ENCODE data around the gene GP1BA.

Gene GP1BA

DNA sequence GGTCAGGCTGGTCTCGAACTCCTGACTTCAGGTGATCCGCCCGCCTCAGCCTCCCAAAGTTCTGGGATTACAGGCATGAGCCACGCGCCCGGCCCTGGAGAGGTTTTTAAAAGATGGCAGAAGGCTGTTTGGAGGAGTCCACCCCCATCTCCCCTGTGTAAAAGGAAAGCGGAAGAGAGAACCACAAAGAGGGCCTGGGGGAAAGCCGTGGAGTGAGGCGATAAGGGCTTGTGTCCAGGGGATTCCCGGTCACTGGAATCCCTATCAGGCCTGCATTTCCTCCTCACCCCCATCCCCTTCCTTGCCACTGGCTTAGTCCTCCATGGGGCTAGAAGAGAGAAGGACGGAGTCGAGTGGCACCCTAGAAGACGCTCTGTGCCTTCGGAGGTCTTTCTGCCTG is at the start of gene GP1BA:
Gene GP1BA (plus strand): TSS at position 315 of the 400 bp plus-strand sequence. CDS start 328 bp downstream, outside the sequence.
- H3K27ac ChIP-seq = no peak within 1 kb of the TSS
- peaks cover 2% of the 10 kb centered on the region for H3K36me3 ChIP-seq (replicated peaks)
- DNase-seq = no peak
- no peaks in the 10 kb centered on the region for H3K27me3 ChIP-seq (replicated peaks)
- no peak within 1 kb of the TSS for H3K4me3 ChIP-seq (ENCODE audit: low read depth, low read length)
- in situ Hi-C loops (cut with HindIII; ENCODE audit: low pct_ligation_motif_present, low sequenced_read_pairs) = no loop called here
- no peak for TF ChIP-seq CTCF (IDR thresholded peaks at IDR 0.05; ENCODE audit: low read depth, low read length, missing control alignments)

- no peak for TF ChIP-seq CTCF (IDR thresholded peaks at IDR 0.05; ENCODE audit: low read depth, low read length, missing control alignments)
- no peak for DNase-seq
- H3K36me3 ChIP-seq (replicated peaks) = peaks cover 45% of the 10 kb centered on the region
- H3K27ac ChIP-seq = no peak overlapping the region
- in situ Hi-C loops (cut with HindIII; ENCODE audit: low pct_ligation_motif_present, low sequenced_read_pairs) = no loop called here
- H3K27me3 ChIP-seq (replicated peaks) = no peaks in the 10 kb centered on the region
- H3K4me3 ChIP-seq (ENCODE audit: low read depth, low read length) = no peak overlapping the region
Measured at GRCh38 chr17:4884489-4884888, 47.6 kb upstream of the GP1BA start.

DNA sequence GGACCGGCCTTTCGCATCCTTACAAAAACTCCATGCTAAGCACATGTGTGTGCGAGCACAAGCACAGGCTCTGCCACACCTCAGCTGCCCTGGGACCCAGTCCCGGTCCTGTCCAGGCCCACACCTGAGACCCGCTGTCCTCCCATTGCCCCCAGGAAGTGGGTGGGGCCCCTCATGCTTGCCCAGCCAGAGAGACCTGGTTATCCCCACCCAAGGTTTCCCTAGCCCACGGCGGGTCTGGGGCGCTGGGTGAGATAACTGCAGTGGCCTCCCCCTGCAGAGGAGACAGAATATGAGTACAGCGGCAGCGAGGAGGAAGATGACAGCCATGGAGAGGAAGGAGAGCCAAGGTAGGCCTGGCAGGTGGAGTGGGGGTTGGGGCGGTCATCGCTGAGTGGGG is 45.2 kb upstream of the GP1BA start:
- in situ Hi-C loops (cut with HindIII; ENCODE audit: low pct_ligation_motif_present, low sequenced_read_pairs) = no loop called here
- H3K36me3 ChIP-seq (replicated peaks) = peaks cover 53% of the 10 kb centered on the region
- no peak overlapping the region for H3K4me3 ChIP-seq (ENCODE audit: low read depth, low read length)
- no peaks in the 10 kb centered on the region for H3K27me3 ChIP-seq (replicated peaks)
- DNase-seq = no peak
- no peak for TF ChIP-seq CTCF (IDR thresholded peaks at IDR 0.05; ENCODE audit: low read depth, low read length, missing control alignments)
- H3K27ac ChIP-seq = no peak overlapping the region

DNA sequence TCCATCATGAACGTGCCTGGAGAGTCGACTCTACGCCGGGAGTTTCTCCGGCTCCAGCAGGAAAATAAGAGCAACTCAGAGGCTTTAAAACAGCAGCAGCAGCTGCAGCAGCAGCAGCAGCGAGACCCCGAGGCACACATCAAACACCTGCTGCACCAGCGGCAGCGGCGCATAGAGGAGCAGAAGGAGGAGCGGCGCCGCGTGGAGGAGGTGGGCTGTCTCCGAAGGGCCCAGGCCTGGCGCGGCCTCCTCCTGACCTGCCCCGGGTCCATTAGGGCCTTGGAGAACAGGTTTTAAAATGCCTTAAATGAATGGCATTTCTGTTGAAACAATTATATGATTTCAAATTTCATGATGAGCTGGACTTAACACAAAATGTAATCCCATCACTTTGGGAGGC is 44.5 kb upstream of the GP1BA start:
- no peak for TF ChIP-seq CTCF (IDR thresholded peaks at IDR 0.05; ENCODE audit: low read depth, low read length, missing control alignments)
- H3K4me3 ChIP-seq (ENCODE audit: low read depth, low read length) = no peak overlapping the region
- H3K27ac ChIP-seq = no peak overlapping the region
- no peak for DNase-seq
- H3K27me3 ChIP-seq (replicated peaks) = no peaks in the 10 kb centered on the region
- H3K36me3 ChIP-seq (replicated peaks) = peaks cover 57% of the 10 kb centered on the region
- in situ Hi-C loops (cut with HindIII; ENCODE audit: low pct_ligation_motif_present, low sequenced_read_pairs) = no loop called here

GRCh38 chr17:4891411-4892410 is 40.4 kb upstream of the GP1BA start:
- in situ Hi-C loops (cut with HindIII; ENCODE audit: low pct_ligation_motif_present, low sequenced_read_pairs) = no loop called here
- DNase-seq = no peak
- Histone ChIP-seq H3K27ac (no peak overlapping the region), H3K27me3 (replicated peaks) (no peaks in the 10 kb centered on the region), H3K4me3 (ENCODE audit: low read depth, low read length) (no peak overlapping the region), H3K36me3 (replicated peaks) (peaks cover 67% of the 10 kb centered on the region)
- TF ChIP-seq CTCF (IDR thresholded peaks at IDR 0.05; ENCODE audit: low read depth, low read length, missing control alignments) = no peak
